HepG2 (cell line): ENCODE measurements around the gene B4GALT5. TPM values are rescaled to one million over a fixed set of nuclear protein-coding genes. Genes with fewer than 3 reads are reported as not detected.

Experiments
- ASH2L ChIP-seq: fragments of 300-600, 200-600 bp; sonication (generic); IDR thresholded peaks from 2 replicates; pipeline ENCODE4 v1.7.0; 2017; ENCODE audit warnings: low read depth, mild to moderate bottlenecking, moderate library complexity, mixed read lengths, low read length; ENCODE audit not compliant: insufficient read length
- ATM ChIP-seq: fragments of 450-650 bp; IDR thresholded peaks from 2 replicates; pipeline ENCODE4 v1.7.1; 2017; ENCODE audit warnings: mild to moderate bottlenecking, borderline replicate concordance
- GFI1 ChIP-seq: sonication (generic); formaldehyde crosslinking; IDR thresholded peaks from 2 replicates; pipeline ENCODE4 v1.5.0; 2020; ENCODE audit warnings: missing genetic modification reagents, mild to moderate bottlenecking, borderline replicate concordance
- HDAC6 ChIP-seq: fragments of 200-600 bp; sonication (generic); IDR thresholded peaks from 2 replicates; pipeline ENCODE4 v1.7.0; 2017; ENCODE audit warnings: mild to moderate bottlenecking, antibody characterized with exemption, low read length, low read depth
- JARID2 ChIP-seq: sonication (generic); formaldehyde crosslinking; IDR thresholded peaks from 2 replicates; pipeline ENCODE4 v1.8.1; 2023; ENCODE audit warnings: missing genetic modification reagents, inconsistent platforms; ENCODE audit not compliant: insufficient replicate concordance
- MED13 ChIP-seq: sonication (generic); formaldehyde crosslinking; IDR thresholded peaks from 2 replicates; pipeline ENCODE4 v1.5.0; 2020; ENCODE audit warnings: missing genetic modification reagents
- NFATC3 ChIP-seq: sonication (generic); formaldehyde crosslinking; IDR thresholded peaks from 2 replicates; pipeline ENCODE4 v1.5.1; 2020; ENCODE audit warnings: mild to moderate bottlenecking, missing genetic modification reagents
- PCBP1 ChIP-seq: fragments of 200-400 bp; formaldehyde crosslinking; IDR thresholded peaks from 2 replicates; pipeline ENCODE4 v1.6.1; 2017; ENCODE audit warnings: mild to moderate bottlenecking, low read depth, low read length, borderline replicate concordance
- PHF8 ChIP-seq: sonication (generic); formaldehyde crosslinking; IDR thresholded peaks from 2 replicates; pipeline ENCODE4 v1.5.0; 2020; ENCODE audit warnings: missing genetic modification reagents
- POLR2A ChIP-seq, 2 experiments: IDR thresholded peaks; 2 replicates each; pipeline ENCODE4 v1.6.1; 2011; ENCODE audit warnings: low read depth in 2 of 2, low read length in 2 of 2, mild to moderate bottlenecking in 1 of 2, moderate library complexity in 1 of 2; ENCODE audit not compliant: insufficient read depth in 1 of 2
- RFX5 ChIP-seq: IDR thresholded peaks from 2 replicates; pipeline ENCODE4 v1.6.1; 2011; ENCODE audit warnings: low read depth, low read length, improper control_type of control experiment
- TBX3 ChIP-seq: fragments of 450-650 bp; IDR thresholded peaks from 2 replicates; pipeline ENCODE4 v1.6.1; 2017; ENCODE audit warnings: antibody characterized with exemption, mild to moderate bottlenecking, inconsistent platforms, borderline replicate concordance
- U2AF2 ChIP-seq: fragments of 200-400 bp; formaldehyde crosslinking; IDR thresholded peaks from 2 replicates; pipeline ENCODE4 v1.6.1; 2017; ENCODE audit warnings: low read depth, mild to moderate bottlenecking, low read length
- ZKSCAN1 ChIP-seq: fragments of 150-350 bp; IDR thresholded peaks from 2 replicates; pipeline ENCODE4 v1.6.1; 2014; ENCODE audit warnings: low read length
- ZNF547 ChIP-seq: sonication (generic); formaldehyde crosslinking; IDR thresholded peaks from 2 replicates; pipeline ENCODE4 v1.5.1; 2020; ENCODE audit warnings: mild to moderate bottlenecking, missing genetic modification reagents
- ZNF670 ChIP-seq: sonication (generic); formaldehyde crosslinking; IDR thresholded peaks from 2 replicates; pipeline ENCODE4 v1.8.0; 2022; ENCODE audit warnings: mild to moderate bottlenecking, missing genetic modification reagents, borderline replicate concordance
- ZNF891 ChIP-seq: sonication (generic); formaldehyde crosslinking; IDR thresholded peaks from 2 replicates; pipeline ENCODE4 v1.5.0; 2020; ENCODE audit warnings: mild to moderate bottlenecking, missing genetic modification reagents
- polyA plus RNA-seq, 8 experiments: library from polyadenylated mRNA; depleted of rRNA in 3 of 8; stranded (reverse) in 7 of 8; unstranded in 1 of 8; fragments of >200 nt; fragmentation: Illumina TruSeq in 4 of 8; extraction: Trizol in 4 of 8; gene quantifications; 2 replicates each; pipeline versions ENCODE4 v1.2.1 to v1.2.3, GENCODE V29; 2011 to 2016; ENCODE audit warnings: low read depth in 4 of 8, missing spikeins in 1 of 8, mixed read lengths in 1 of 8; ENCODE audit not compliant: insufficient read depth in 1 of 8
- total RNA-seq, 5 experiments: library from RNA; depleted of rRNA; stranded (reverse); fragments of >200 nt; fragmentation: Illumina TruSeq; extraction: Trizol; gene quantifications; 2 replicates each; pipeline ENCODE4 v1.2.3, GENCODE V29; 2016; ENCODE audit warnings: low read depth in 1 of 5
- TF ChIP-seq, protein P1 (sequence below), 2 experiments: sonication (generic) in 1 of 2; formaldehyde crosslinking in 1 of 2; IDR thresholded peaks; 2 replicates each; pipeline versions ENCODE4 v1.6.1 to v1.9.0; 2014 to 2022; ENCODE audit warnings: antibody characterized with exemption in 1 of 2, borderline replicate concordance in 1 of 2, inconsistent platforms in 1 of 2, low read depth in 1 of 2, missing genetic modification reagents in 1 of 2
- TF ChIP-seq, protein P2 (sequence below): sonication (generic); formaldehyde crosslinking; IDR thresholded peaks from 2 replicates; pipeline ENCODE4 v1.4.0; 2020; ENCODE audit warnings: missing genetic modification reagents, borderline replicate concordance
- TF ChIP-seq, protein P3 (sequence below): sonication (generic); formaldehyde crosslinking; conservative IDR thresholded peaks from 2 replicates; pipeline ENCODE4 v1.8.0; 2022; ENCODE audit warnings: missing genetic modification reagents

B4GALT5 gene
- total and polyA plus RNA-seq, 2 of the 13 experiments (the other 11 are each of a cell fraction or from before 2014, with no cell fraction given), result 27.3 to 30.9 TPM

DNA sequence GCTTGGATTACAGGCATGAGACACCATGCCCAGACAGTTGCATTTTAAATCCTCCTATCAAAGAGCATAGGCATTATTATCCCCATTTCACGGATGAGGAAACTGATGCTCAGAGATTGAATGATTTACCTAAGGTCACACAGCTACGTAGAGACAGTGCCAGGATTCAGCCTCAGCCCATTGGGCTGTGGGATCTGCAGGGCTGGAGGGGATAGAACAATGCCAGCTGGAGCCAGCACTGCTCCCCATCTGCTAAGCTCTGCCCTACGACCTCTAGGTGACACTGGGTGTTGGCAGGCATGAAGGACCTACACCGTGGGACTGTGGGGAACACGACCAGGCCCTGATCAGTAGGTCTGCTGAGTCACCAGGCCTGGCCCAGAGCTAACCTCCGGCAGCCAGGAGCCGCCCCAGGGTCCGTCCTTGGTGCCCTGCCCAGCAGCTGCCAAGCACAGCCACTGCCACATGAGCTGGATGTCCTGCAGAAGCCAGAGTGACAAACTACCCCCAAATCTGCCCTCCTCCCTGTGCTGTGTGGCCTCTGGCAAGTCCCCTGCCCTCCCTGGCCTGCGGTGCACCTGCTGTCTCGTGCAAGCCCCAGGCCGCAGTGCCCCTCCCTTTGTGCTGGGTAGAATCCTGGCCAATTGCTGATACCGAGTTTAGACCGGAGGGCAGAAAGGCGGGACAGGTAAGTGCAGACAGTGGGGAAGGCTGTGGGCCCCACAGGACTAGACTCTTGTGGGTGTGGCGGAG is 98.1 kb downstream of the B4GALT5 start (continued):
- TF ChIP-seq, protein P1, sequence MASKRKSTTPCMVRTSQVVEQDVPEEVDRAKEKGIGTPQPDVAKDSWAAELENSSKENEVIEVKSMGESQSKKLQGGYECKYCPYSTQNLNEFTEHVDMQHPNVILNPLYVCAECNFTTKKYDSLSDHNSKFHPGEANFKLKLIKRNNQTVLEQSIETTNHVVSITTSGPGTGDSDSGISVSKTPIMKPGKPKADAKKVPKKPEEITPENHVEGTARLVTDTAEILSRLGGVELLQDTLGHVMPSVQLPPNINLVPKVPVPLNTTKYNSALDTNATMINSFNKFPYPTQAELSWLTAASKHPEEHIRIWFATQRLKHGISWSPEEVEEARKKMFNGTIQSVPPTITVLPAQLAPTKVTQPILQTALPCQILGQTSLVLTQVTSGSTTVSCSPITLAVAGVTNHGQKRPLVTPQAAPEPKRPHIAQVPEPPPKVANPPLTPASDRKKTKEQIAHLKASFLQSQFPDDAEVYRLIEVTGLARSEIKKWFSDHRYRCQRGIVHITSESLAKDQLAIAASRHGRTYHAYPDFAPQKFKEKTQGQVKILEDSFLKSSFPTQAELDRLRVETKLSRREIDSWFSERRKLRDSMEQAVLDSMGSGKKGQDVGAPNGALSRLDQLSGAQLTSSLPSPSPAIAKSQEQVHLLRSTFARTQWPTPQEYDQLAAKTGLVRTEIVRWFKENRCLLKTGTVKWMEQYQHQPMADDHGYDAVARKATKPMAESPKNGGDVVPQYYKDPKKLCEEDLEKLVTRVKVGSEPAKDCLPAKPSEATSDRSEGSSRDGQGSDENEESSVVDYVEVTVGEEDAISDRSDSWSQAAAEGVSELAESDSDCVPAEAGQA (IDR thresholded peaks at IDR 0.05; ENCODE audit: low read depth), result no peak
- TF ChIP-seq, protein P1 (CRISPR knock-in tag; IDR thresholded peaks at IDR 0.05; ENCODE audit: borderline replicate concordance), result no peak
- TF ChIP-seq ZNF891 (CRISPR knock-in tag) (0 out of 2 replicates have a peak, but pooled peaks have one; percentile 55), PCBP1 (peak; percentile 76; the same call in 1 of the 2 replicates), POLR2A (IDR thresholded peaks at IDR 0.05; ENCODE audit: insufficient read depth in 1 of 2, low read depth in 2 of 2, low read length in 2 of 2) (no peak), PHF8 (CRISPR knock-in tag) (no peak), ZNF547 (no peak), HDAC6 (no peak), JARID2 (CRISPR knock-in tag) (no peak), NFATC3 (0 out of 2 replicates have a peak, but pooled peaks have one; percentile 28), MED13 (CRISPR knock-in tag) (no peak), ATM (no peak), TBX3 (no peak), ZKSCAN1 (peak; percentile 13; the same call in 1 of the 2 replicates), ZNF670 (CRISPR knock-in tag) (no peak), GFI1 (CRISPR knock-in tag) (no peak), U2AF2 (no peak), RFX5 (no peak), ASH2L (no peak)
- TF ChIP-seq, protein P2, sequence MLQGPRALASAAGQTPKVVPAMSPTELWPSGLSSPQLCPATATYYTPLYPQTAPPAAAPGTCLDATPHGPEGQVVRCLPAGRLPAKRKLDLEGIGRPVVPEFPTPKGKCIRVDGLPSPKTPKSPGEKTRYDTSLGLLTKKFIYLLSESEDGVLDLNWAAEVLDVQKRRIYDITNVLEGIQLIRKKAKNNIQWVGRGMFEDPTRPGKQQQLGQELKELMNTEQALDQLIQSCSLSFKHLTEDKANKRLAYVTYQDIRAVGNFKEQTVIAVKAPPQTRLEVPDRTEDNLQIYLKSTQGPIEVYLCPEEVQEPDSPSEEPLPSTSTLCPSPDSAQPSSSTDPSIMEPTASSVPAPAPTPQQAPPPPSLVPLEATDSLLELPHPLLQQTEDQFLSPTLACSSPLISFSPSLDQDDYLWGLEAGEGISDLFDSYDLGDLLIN (CRISPR knock-in tag), result no peak
- TF ChIP-seq, protein P3, sequence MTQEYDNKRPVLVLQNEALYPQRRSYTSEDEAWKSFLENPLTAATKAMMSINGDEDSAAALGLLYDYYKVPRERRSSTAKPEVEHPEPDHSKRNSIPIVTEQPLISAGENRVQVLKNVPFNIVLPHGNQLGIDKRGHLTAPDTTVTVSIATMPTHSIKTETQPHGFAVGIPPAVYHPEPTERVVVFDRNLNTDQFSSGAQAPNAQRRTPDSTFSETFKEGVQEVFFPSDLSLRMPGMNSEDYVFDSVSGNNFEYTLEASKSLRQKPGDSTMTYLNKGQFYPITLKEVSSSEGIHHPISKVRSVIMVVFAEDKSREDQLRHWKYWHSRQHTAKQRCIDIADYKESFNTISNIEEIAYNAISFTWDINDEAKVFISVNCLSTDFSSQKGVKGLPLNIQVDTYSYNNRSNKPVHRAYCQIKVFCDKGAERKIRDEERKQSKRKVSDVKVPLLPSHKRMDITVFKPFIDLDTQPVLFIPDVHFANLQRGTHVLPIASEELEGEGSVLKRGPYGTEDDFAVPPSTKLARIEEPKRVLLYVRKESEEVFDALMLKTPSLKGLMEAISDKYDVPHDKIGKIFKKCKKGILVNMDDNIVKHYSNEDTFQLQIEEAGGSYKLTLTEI (CRISPR knock-in tag), result no peak
